Stimulated activated CD8-positive, alpha-beta memory T cell treated with anti-CD3 and anti-CD28 coated beads, Interleukin-12 subunit alpha, Interleukin-12 subunit beta, amount 100 ng/mL, for 4 hours (primary cell): ENCODE results near the gene METTL2B.

ENCODE experiments used
- DNase-seq: peaks from one replicate; pipeline ENCODE4 v3.0.0-alpha.2; 2020; ENCODE audit warnings: low read depth

The METTL2B gene, protein sequence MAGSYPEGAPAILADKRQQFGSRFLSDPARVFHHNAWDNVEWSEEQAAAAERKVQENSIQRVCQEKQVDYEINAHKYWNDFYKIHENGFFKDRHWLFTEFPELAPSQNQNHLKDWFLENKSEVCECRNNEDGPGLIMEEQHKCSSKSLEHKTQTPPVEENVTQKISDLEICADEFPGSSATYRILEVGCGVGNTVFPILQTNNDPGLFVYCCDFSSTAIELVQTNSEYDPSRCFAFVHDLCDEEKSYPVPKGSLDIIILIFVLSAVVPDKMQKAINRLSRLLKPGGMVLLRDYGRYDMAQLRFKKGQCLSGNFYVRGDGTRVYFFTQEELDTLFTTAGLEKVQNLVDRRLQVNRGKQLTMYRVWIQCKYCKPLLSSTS

DNA sequence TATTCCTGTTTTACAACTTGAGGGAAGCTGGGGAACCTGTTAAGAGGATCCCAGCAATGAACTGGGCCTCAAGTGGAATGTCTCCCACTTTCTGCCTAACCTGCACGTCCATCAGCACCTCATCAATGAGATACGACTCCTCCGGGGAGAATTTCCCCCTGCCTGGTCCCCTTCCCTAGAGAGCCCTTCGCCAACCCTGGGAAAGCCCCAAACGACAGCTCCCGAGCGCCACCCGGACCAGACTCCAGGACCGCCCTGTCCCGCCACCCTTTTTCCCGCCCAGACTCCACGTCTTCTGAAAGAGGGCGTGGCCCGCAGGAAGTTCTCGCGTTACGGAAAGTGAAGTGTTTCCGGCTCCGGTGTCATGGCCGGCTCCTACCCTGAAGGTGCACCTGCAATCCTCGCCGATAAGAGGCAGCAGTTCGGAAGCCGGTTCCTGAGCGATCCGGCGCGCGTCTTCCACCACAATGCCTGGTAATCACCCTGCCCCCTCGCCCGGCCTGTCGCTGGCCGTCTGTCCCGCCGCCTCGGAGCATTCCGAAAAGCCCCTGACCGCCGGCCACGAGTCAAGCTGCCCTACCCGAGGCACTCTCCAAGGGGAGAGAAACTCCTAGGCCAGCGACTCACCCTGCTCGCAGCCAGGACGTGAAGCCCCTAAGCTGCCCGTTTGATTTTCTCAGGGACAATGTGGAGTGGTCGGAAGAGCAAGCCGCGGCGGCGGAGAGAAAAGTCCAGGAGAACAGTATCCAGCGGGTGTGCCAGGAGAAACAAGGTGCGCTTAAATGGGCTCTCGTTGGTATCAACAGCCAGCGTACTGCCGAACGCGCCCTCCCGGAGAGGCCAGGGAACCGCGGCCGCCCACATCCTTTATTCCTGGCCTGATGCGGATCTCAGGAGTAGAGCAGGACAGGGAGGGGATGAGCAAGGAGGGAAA is at the start of gene METTL2B:
METTL2B (plus strand) TSS at position 347 of the 934 bp plus-strand sequence; CDS start at position 365, 18 bp downstream.
- DNase-seq, result peak; percentile 75

DNA sequence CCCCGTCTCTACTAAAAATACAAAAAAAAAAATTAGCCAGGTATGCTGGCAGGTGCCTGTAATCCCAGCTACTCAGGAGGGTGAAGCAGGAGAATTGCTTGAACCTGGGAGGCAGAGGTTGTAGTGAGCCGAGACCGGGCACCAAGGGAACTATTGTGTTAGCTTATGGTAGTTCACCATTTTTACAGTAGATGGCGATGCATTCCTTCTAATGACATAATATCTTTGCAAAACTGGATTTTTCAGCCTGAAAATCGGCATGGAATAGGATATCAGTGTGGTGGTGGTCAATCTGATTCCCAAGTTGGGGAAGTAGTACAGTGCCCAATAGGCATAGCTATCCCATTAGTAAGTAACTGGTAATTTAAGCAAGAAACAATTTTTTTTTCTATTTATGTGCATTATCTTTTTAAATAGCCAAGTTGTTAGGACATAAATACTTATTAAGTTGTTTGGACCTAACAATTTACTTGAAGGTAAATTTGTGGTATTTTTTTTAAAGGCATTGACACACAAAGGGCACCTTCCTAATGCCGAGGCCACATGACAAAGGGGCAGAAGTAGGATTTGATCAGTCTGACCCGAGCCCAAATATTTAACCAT is 49.2 kb upstream of the METTL2B start:
- no peak for DNase-seq

DNA sequence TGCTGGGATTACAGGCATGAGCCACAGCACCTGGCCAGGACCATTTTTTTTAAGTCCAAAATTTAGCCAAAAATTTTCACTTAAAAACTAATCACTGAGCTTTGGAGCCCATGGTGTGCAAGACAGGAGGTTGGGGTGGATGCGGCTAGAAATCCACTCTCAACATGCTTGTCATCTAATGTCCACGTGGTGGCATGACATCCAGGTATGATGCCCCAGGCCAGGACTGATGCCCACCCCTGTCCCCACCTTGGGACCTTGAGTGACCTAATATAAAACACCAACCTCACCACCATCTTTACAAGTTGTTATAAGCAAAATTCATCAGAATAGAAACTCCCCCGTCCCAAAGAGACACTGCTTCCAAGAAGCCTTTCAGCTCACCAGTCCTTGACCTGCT is 46.3 kb upstream of the METTL2B start:
- DNase-seq, result no peak

DNA sequence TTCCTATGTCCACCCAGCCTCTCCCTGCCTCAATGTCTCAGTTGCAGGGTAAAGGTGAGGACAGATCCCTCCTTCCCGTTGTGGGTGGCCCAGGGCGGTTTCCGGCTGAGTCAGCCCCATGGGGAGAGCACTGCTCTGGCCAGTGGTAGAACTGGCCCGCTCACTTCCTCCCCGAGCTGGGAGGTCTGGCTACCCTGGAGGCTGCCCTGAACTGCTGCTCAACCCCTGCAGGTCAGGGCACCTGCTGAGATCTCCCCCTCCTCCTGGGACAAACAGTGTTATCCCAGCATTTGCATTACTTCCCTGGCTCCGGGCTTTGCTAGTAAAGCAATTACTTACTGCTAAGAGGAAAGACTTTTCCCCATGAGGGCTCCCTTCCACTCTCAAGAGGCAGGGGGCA is 45.3 kb upstream of the METTL2B start:
- no peak for DNase-seq

DNA sequence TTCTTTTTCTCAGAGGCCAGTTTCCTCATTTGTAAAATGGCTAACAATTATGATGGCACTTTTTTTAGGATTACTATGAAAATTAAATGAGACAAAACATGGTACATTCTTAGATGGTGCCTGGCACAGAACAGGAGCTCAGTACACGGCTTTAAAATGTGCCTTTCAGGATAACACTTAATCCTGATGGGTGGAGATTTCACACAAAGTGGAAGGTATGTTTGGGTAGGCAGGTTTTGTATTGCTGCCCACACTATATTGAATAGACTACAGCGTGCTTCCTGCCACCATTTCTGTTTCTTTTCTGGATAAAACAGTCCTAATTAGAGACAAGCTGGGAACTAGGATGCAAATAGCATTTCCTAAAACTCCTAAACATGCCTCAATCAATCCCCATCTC is 44.8 kb upstream of the METTL2B start:
- DNase-seq, result no peak

DNA sequence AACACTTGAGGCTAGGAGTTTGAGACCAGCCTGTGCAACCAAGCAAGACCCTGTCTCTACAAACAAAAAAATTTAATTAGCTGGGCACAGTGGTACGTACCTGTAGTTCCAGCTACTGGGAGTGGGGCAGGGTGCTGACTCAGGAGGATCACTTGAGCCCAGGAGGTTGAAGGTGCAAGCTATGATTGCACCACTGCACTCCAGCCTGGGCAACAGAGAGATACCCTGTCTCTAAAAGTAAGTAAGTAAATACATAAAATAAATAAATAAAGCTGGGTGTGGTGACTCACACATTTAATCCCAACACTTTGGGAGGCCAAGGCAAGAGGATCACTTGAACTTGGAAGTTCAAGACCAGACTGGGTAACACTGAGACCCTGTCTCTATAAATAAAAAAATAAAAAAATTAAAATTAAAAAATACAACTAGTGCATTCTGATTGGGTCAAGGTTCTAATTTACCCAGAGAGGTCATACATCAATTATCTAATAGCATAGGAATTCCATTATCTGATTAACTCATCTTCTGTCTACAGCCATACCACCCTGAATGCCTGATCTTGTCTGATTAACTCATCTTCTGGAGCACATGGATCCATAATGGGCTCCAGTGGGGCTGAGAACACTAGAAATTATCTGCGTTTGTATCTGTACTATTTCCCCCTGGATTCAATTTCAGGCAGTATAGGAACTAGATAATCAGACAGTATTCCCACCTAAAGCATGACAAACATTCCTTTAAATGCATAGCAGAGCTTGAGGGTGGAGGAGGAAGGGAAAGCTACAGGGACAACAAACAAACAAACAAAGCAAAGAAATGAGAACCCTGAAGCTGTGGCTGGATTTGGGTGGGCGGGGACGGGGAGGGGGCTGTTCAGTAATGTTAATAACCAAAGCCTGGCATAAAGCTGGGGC is 41.9 kb upstream of the METTL2B start:
- DNase-seq, result no peak

DNA sequence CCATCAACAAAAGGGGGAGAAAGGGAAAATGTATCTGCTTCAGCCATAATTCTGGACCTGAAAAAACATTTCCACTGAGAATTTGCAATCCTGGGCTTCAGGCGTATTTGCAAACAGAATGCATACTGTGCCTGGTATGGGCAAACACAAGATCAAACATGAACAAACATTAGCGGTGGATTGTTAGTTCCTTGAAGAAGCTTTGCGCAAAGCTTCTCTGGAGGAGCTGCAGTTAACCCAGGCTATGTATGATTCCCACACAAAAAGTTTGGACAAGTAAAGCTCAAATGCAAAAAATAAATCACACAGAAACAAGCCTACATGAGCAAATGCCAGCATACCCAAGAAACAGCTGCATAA is 41.2 kb upstream of the METTL2B start:
- no peak for DNase-seq

DNA sequence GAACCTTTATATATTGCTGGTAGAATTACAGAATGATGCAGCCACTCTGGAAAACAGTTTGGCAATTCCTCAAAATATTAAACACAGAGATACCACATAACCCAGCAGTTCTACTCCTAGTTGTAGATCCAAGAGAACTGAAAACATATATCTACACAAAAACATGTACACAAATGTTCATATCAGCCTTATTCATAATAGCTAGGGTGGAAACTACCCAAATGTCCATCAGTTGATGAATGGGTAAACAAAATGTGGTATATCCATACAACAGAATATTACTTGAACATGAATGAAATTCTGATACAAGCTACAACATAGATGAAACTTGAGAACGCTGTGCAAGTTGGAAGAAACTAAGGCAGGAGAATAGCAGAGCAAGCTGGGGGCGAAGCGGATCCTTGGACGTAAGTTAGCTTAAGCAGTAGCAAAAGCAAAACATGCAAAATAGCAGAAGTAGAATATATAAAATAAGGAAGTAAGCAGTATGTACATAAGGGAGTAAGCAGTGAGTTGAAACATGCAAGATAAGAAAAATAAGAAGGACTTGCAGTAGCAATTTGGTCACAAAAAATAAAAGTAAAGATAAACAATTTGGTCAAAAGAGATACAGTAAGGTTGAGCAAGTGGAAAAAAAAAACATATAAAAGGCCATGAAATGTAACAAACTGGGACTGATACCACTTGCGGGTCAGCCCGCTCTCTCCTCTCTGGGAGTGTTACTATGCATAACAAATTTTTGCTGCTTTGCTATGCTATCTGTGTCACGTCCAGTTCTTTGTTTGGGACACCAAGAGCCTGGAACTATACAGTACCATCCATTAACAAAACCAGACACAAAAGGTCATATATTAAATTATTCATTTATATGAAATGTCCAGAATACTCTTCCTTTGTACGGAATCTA is 38.9 kb upstream of the METTL2B start:
- no peak for DNase-seq

DNA sequence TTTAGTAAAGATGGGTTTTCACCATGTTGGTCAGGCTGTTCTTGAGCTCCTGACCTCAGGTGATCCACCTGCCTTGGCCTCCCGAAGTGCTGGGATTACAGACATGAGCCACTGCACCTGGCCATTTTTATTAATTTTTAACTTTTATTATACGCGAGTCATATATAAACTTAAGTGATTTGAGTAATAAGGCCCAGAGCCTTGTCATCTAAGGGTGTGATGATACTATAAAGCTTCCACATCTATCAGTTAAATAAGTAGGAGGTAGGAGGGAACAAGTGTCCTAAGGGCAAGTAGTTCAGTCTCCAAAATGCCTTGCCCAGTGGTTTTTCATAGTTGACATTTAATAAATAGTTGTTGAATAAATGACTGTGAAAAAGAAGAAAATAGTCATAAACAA is 34.2 kb upstream of the METTL2B start:
- no peak for DNase-seq

DNA sequence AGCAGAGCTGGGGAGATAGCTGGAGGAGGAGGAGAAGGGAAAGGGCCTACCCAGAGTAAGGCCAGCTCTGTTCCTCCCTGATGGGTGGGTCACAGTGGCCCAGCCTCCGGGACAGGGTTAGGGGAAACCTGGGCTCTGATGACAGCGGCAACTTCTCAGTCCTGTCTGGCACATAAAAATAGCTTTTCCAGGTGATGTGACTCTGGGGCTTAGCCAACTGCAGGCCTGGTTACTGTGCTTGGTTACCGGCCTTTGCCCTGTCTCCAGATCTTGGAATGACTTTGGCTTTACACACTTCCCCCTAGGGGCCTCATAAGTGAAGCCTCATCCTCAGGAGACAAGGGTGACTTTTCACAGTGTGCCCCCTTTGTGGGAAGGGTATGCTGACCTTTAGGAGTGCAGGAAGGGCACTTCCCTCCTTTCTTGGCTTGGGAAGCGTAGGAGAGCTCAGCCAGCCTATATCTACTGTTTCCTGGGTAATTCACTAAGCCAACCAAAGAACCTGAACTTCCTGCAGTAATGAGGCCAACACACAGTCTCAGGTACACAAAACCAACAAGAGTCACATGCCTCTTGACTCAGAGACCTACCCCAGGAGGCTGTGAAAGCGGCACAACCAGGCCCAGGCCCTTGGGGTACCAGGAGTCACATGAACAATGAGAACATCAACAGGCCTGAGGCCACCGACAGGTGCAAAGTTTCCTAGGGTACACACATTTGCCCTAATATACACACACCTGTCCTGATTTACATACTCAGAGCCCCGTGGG is 32.5 kb upstream of the METTL2B start:
- no peak for DNase-seq

DNA sequence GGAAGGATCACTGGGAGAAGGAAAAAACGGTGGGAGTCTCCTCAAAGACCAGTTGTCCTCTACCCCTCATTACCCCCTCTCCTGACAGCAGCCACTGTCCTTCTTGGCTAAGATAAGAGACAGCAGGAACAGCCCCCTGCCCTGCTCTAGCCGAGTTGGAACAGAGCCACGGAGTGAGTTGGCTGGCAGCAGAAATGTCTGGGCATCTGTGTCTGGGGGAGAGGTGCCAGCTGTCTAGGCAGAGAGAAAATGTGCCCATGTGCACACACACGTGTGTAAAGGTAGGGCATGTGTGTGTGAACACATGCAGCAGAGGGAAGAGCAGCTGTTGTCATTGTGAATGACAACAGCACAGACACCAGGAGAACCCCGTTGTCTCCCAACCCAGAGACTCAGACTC is 30.2 kb upstream of the METTL2B start:
- DNase-seq, result no peak

DNA sequence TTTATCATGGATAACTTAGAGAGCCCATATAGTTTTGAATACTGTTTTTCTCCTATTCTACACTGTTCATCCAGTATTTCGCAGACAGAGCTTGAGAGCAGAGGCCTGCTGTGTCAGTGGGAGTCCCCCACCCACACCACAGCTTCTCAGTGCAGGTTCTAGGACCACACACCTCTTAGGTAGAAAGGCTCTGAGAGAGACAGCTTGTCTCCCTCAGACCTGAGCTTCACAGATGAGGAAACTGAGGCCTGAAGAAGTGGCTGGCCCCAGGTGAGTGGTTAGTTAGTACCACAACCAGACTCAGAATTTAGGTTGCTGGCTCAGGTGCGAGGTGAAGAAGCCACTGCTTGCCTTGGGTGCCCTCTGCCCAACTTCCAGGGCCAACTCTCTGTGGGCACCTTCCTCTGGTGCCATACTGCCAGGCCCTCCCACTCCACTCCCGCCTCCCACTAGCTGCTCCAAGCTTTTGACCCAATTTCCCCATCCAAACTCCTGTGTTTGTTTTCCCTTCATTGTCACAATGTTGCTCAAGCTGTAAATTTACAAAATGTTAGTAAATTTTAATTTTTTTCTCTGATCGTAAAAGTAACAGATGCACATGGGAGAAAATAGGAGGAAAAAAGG is 28.5 kb upstream of the METTL2B start:
- DNase-seq, result no peak

DNA sequence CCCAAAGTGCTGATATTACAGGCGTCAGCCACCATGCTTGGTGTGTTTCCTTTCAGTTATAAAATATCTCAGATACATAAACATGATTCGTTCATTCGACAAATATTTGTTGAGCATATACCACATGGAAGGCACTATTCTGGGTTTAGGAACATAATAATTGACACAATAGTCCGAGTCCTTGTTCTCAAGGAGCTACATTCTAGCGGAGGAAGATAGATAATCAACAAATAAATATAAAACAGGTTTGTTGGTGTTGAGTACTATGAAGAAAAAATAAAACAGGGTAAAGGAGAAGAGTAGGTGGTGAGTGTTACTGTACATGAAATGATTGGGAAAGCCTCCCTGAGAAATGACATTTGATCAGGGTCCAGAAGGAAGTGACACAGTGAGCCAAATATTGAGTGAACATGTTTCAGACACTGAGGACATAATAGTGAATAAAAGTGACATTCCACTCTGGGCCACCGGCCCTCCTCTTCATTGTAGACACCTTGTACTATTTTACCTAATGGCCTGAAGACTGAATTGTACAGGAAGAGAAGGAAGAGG is 27.7 kb upstream of the METTL2B start:
- no peak for DNase-seq

DNA sequence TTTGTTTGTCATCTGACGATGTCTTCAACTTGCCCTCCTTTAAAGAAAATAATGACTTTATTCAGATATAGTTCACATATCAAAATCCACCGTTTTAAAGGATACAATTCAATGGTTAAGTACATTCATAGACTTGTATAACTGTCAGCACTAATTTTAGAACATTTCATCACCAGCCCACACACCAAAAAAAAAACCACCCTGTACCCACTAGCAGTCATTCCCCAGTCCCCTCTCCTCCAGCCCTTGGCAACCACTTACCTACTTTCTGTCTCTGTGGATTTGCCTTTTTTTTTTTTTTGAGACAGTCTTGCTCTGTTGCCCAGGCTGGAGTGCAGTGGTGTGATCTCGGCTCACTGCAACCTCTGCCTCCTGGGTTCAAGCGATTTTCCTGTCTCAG is 26.1 kb upstream of the METTL2B start:
- no peak for DNase-seq

DNA sequence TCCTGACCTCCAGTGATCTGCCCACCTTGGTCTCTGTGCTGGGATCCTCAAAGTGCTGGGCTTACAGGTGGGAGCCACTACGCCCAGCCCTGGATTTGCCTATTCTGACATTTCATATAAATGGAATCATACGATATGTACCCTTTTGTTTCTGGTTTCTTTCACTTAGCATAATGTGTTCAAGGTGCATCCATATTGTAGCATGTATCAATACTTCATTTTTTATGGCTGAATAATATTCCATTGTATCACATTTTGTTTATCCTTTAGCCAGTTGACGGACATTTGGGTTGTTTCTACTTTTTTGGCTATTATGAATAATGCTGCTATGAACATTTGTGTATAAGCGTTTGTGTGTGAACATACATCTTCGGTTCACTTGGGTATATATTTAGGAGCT is 25.6 kb upstream of the METTL2B start:
- no peak for DNase-seq

DNA sequence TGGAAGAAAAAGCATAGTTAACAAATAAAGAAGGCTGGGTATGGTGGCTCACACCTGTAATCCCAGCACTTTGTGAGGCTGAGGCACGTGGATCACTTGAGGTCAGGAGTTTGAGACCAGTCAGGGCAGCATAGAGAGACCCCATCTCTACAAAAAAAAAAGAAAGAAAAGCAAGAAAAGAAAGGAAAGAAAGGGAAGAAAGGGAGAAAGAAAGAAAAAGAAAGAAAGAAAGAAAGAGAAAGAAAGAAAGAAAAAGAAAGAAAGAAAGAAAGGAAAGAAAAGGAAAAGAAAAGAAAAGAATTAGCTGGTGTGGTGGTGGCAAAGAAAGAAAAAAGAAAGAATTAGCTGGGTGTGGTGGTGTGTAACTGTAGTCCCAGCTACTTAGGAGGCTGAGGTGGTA is 24.0 kb upstream of the METTL2B start:
- DNase-seq, result no peak

DNA sequence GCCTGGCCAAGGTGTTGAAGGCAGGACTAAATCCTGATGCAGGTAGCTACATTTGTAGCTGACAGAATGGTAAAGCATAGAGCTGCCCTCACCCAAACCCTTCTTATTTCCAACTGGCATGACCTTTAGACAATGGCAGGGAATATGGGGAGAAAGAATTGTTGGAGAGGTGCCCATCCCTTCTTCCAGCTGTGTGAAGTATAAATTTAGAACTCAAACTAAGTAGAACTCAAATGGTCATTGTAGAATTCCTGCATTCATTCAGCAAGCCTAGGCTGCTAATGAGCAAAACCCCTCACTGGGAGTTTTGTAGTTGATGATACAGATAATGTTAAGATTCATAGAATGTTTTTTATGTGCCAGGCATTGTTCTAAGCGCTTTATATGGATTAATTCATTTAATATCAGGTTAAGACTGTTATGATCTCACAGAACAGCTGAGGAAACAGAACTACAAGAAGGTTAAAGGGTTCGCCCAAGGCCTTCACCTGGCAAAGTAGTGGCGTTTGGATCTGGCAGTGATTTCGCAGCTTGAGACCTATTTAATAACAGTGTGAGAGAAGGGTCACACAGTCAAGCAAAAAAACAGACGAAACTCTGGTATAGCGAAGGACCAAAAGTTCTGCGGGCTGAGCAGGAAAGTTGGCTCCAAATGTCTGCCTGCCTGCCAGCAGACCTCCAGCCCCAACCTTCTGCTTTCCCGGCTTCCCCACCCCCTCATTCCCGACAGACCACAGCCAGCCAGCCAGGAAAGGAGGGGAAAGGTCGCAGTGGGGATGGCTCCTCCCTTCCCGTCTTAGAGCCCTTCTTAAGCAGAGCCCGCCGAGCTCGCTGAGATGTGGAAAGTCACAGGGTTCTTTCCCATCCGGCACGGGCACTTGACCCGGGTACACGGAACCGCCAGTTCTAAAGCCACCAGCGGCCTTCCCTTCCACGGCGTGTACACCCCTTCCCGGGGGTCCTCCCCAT is 22.4 kb upstream of the METTL2B start:
- DNase-seq, result no peak
